K562 (cell line): Measurements from ENCODE around the gene TTBK2. TPM values are rescaled to one million over a fixed set of nuclear protein-coding genes. Genes with fewer than 3 reads are reported as not detected.

Experiments used
- AFF4 ChIP-seq: sonication (generic); formaldehyde crosslinking; IDR thresholded peaks from 2 replicates; pipeline ENCODE4 v1.8.0; 2023; ENCODE audit warnings: mild to moderate bottlenecking, missing genetic modification reagents
- ARID1B ChIP-seq: fragments of 450-650 bp; IDR thresholded peaks from 2 replicates; pipeline ENCODE4 v1.6.1; 2016; ENCODE audit warnings: antibody characterized with exemption, mild to moderate bottlenecking, inconsistent platforms
- CBFA2T3 ChIP-seq: fragments of 450-650 bp; IDR thresholded peaks from 2 replicates; pipeline ENCODE4 v1.6.1; 2017
- CHCHD3 ChIP-seq: fragments of 250-450 bp; sonication (Bioruptor Pico); IDR thresholded peaks from 2 replicates; pipeline ENCODE4 v2.1.2; 2022; ENCODE audit warnings: mild to moderate bottlenecking
- CXXC5 ChIP-seq: fragments of 250-450 bp; sonication (Bioruptor Pico); IDR thresholded peaks from 2 replicates; pipeline ENCODE4 v1.8.0; 2022; ENCODE audit warnings: inconsistent platforms, mild to moderate bottlenecking, moderate library complexity
- HBP1 ChIP-seq: fragments of 450-650 bp; formaldehyde crosslinking; IDR thresholded peaks from 2 replicates; pipeline ENCODE4 v1.4.0; 2022; ENCODE audit warnings: missing genetic modification characterization
- MXI1 ChIP-seq: IDR thresholded peaks from 2 replicates; pipeline ENCODE4 v1.6.1; 2011; ENCODE audit warnings: low read depth, mild to moderate bottlenecking, improper control_type of control experiment, low read length
- NKRF ChIP-seq: fragments of 450-650 bp; IDR thresholded peaks from 2 replicates; pipeline ENCODE4 v1.6.1; 2016; ENCODE audit warnings: borderline replicate concordance
- POLR2B ChIP-seq: fragments of 450-650 bp; IDR thresholded peaks from 2 replicates; pipeline ENCODE4 v1.6.1; 2018; ENCODE audit warnings: low read depth; ENCODE audit not compliant: partially characterized antibody
- SMC3 ChIP-seq: conservative IDR thresholded peaks from 2 replicates; pipeline ENCODE4 v1.6.1; 2011; ENCODE audit warnings: low read depth, low read length, improper control_type of control experiment; ENCODE audit not compliant: insufficient read depth
- TEAD1 ChIP-seq, 2 experiments: fragments of 450-650 bp in 1 of 2; sonication (generic) in 1 of 2; formaldehyde crosslinking; IDR thresholded peaks; 2 replicates each; pipeline versions ENCODE4 v1.4.0 to v1.8.0; 2020 to 2022; ENCODE audit warnings: mild to moderate bottlenecking in 2 of 2, missing genetic modification reagents in 1 of 2
- YBX1 ChIP-seq: fragments of 450-650 bp; IDR thresholded peaks from 2 replicates; pipeline ENCODE4 v1.7.1; 2016; ENCODE audit warnings: mild to moderate bottlenecking
- ZBTB2 ChIP-seq: fragments of 450-650 bp; IDR thresholded peaks from 2 replicates; pipeline ENCODE4 v1.6.1; 2016; ENCODE audit warnings: antibody characterized with exemption
- ZC3H11A ChIP-seq: IDR thresholded peaks from 2 replicates; pipeline ENCODE4 v1.6.1; 2012; ENCODE audit warnings: low read depth, low read length, improper control_type of control experiment
- ZFP91 ChIP-seq: sonication (generic); formaldehyde crosslinking; IDR thresholded peaks from 2 replicates; pipeline ENCODE4 v1.8.0; 2022; ENCODE audit warnings: mild to moderate bottlenecking, missing genetic modification reagents
- polyA plus RNA-seq, 8 experiments: library from polyadenylated mRNA; depleted of rRNA in 4 of 8; stranded (reverse) in 5 of 8; unstranded in 3 of 8; fragments of >200 nt; fragmentation: Nextera tagmentation in 2 of 8; fragmentation: Illumina TruSeq in 1 of 8; extraction: Ambion mirVana in 2 of 8; extraction: Trizol in 1 of 8; gene quantifications; 2 replicates each; pipeline versions ENCODE4 v1.2.1 to v1.2.3, GENCODE V29; 2011 to 2014; ENCODE audit warnings: inconsistent platforms in 1 of 8, missing spikeins in 1 of 8
- total RNA-seq, 7 experiments: library from RNA; depleted of rRNA in 6 of 7; stranded (reverse); fragments of >200 nt in 6 of 7; fragmentation: Illumina TruSeq in 2 of 7; extraction: Trizol in 2 of 7; gene quantifications; 2 replicates each; pipeline versions ENCODE4 v1.2.1 to v1.2.3, GENCODE V29; 2011 to 2021; ENCODE audit warnings: low replicate concordance in 1 of 7

TTBK2 gene
- total and polyA plus RNA-seq, 9 of the 15 experiments (the other 6 are each of a cell fraction or from before 2014, with no cell fraction given), result 0.89 to 8.0 (median 4.8) TPM

- TF ChIP-seq ZFP91 (CRISPR knock-in tag) (no peak), ZC3H11A (no peak), NKRF (peak; percentile 40; the same call in 1 of the 2 replicates), POLR2B (peak; percentile 20), MXI1 (no peak), AFF4 (no peak), CHCHD3 (CRISPR knock-in tag) (no peak), ARID1B (0 out of 2 replicates have a peak, but pooled peaks have one; percentile 12), ZBTB2 (peak; percentile 47; the same call in 1 of the 2 replicates), CXXC5 (CRISPR knock-in tag) (no peak), SMC3 (0 out of 2 replicates have a peak, but pooled peaks have one; percentile 21), CBFA2T3 (no peak), TEAD1 (CRISPR knock-in tag; IDR thresholded peaks at IDR 0.05) (no peak), HBP1 (CRISPR knock-in tag) (0 out of 2 replicates have a peak, but pooled peaks have one; percentile 39), YBX1 (no peak)
Measured at GRCh38 chr15:42737529-42738328, 182.8 kb downstream of the TTBK2 start (continued).
